GM21576 (cell line): ENCODE results near the gene NOXA1.

Experiments used
- ATAC-seq: cut with Tn5 transposase; IDR thresholded peaks from one replicate; pipeline ENCODE4 v1.9.1; 2021; ENCODE audit warnings: mild to moderate bottlenecking, moderate library complexity; ENCODE audit not compliant: unreplicated experiment

NOXA1 gene

GRCh38 chr9:137423514-137424291, 510 bp downstream of the NOXA1 start:
- peak; percentile 13 for ATAC-seq

GRCh38 chr9:137426018-137426681, 3.0 kb downstream of the NOXA1 start:
- ATAC-seq, result no peak

- no peak for ATAC-seq
These were observed 4.5 kb downstream of the NOXA1 start for GRCh38 chr9:137427454-137428310.

- no peak for ATAC-seq
These were observed 5.1 kb downstream of the NOXA1 start for GRCh38 chr9:137428311-137428630.

- ATAC-seq, result no peak
These were observed 5.8 kb downstream of the NOXA1 start for GRCh38 chr9:137428841-137429545.

- ATAC-seq, result no peak
These were observed 6.3 kb downstream of the NOXA1 start for GRCh38 chr9:137429546-137429890.

- ATAC-seq, result no peak
These were observed 7.0 kb downstream of the NOXA1 start for GRCh38 chr9:137429974-137430722.

- ATAC-seq, result no peak
These were observed 7.7 kb downstream of the NOXA1 start for GRCh38 chr9:137430723-137431415.

- no peak for ATAC-seq
These were observed 8.3 kb downstream of the NOXA1 start for GRCh38 chr9:137431416-137431931.

GRCh38 chr9:137432687-137433348, 9.6 kb downstream of the NOXA1 start:
- no peak for ATAC-seq

- no peak for ATAC-seq
These were observed 10.2 kb downstream of the NOXA1 start for GRCh38 chr9:137433349-137433915.

GRCh38 chr9:137433916-137434431, 10.8 kb downstream of the NOXA1 start:
- ATAC-seq, result no peak

GRCh38 chr9:137434498-137435380, 11.5 kb downstream of the NOXA1 start:
- no peak for ATAC-seq

GRCh38 chr9:137435381-137435891, 12.2 kb downstream of the NOXA1 start:
- no peak for ATAC-seq

- no peak for ATAC-seq
These were observed 13.0 kb downstream of the NOXA1 start for GRCh38 chr9:137435980-137436760.

GRCh38 chr9:137436761-137437600, 13.8 kb downstream of the NOXA1 start:
- no peak for ATAC-seq
